NK-92 (cell line): ENCODE data around the gene TMEM181.
"Not testable (repeated sequence)": the region's sequence is repeated elsewhere in the genome, so short reads cannot be mapped to it uniquely, and the experiment has no call there.

ENCODE experiments used
- DNase-seq: peaks from one replicate; lab custom pipeline; 2025; ENCODE audit not compliant: unreplicated experiment; lab: John Stamatoyannopoulos, UW

The TMEM181 gene

DNA sequence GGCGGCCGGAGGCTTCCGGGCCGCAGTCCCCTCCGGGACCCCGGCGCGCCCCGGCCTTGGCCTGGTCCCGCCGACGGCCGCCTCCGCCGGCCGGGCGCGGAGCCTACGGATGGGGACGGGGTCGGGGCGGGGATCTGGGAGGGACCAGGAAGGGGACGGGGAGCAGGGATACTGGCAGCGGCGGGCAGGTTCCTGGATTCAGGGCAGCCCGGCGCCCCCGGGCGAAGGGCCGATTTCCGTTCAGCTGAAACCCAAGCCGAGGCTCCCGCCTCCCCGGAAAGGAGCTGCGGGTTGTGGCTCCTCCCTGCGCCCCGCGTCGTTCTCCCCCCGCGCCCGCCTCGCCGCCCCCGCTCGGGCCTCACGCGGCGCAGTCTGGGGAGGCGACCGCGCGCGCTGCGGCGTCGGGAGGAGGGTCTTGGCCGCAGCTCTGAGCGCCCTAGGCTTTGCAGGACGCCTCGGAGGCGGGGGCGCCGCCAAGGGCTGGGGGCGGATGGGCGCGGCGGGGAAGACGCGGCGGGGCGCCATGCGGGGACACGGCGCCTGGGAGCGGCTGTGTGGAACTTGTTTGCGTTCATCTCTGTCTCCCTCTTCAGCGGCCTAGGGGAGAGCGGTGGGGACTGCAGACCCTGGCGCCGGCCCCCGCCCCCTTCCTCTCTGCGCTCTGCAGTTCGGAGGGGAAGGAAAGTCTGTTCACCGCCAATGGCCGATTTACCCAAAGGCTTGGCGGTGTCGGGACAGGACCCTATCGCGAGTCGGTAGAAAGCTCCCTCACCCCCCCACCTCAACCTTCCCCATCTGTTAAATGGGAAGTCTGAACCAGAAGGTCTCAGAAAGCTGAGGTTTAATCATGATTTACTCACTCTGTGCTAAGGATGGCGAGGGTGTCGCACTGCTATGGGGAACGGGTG lies 22.7 kb upstream of the TMEM181 start:
- no peak for DNase-seq

DNA sequence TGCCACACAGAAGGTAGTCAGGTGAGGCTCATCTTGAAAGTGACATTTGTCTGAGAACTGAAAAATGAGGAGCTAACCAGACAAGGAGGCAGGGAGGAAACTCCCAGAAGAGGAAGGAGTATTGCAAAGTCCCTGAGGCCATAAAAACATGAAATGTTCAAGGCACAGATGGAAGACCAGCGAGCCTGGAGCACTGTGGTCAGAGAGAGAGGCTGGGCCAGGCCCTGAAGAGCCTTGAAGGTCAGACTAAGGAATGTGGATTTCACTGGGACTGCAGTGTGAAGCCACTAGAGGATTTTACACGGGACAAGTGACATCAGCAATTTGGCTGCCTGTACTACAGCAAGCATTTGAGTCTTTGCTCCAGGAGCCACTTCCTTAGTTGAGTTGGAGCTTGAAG lies 21.1 kb upstream of the TMEM181 start:
- DNase-seq: no peak

DNA sequence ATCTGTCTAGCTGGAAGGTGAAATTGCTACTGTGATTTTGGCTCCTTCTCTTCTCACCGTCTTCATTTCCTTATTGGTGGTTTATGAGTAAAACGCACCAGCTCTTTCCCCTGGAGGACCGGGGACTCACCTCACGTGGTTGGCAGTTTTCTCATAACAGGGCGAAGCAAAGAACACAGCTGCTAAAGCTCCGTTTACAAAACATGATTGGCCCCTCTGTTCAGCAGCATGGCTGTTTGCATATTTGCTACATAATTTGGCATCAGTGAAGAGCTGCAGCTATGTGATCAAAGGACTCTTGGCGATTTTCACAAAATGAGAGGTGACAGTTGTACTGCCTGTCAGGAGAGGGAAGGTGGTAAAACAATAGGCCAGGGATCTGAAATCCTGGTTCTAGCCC lies 20.5 kb upstream of the TMEM181 start:
- no peak for DNase-seq

DNA sequence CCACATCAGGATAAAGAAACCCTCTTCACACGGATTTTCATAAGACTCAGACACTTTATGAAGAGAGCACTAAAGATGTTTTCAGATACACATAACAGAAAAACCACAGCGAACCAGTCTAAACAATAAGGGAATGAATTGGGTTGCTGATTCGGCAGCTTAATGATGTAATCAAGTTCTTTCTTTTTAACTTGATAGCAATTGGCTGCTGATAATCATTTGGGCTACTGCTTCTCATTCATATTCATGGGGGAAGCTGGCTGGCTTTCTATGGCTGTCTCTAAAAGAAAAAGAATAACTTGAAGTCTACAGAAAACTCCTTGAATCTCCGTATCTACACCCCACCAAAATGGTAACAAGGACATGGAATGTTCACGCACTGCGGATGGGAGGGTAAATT lies 20.0 kb upstream of the TMEM181 start:
- no peak for DNase-seq

DNA sequence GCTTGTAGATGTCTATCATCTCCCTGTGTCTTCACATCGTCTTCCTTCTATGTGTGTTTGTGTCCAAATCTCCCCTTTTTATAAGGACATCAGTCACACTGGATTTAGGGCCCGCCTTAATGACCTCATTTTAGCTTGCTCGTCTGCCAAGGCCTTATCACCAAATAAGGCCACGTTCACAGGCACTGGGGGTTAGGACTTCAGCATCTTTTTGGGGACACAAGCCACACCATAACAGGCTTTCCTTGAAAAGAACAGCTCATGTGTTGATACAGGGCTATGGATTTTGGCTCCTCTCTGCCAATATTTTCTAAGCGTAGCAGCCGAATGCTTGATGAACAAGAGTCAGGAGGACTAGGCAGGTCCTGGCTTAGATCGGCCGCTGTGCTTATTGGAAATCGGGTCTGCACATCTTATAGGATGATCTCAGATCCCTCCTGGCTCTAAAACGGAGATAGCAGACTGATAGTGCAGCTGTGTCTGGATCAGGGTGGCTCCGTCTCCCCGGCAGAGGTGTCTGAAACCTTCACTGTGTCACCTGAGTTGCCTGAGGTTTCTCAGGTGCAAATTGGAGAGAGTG lies 16.2 kb upstream of the TMEM181 start:
- no peak for DNase-seq

DNA sequence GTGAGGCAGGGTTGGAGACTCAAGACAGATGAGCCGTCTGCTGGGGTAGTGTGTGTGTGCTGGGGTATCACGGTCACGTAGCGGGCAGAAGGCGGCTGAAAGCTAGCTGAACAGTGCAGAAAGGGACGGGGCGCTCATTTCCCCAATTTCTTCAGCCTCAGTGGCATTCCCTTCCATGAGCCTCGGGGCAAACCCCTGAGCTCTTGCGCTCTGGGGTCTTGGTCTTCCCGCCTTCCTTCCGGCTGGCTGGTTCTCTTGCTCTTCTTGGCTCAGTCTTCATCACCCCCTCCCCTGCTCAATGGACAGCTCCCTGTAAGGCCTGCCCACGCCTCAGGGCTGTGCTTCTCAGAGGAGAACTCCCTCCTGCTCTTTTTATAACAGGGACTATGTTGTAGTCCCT lies 15.5 kb upstream of the TMEM181 start:
- DNase-seq: no peak

DNA sequence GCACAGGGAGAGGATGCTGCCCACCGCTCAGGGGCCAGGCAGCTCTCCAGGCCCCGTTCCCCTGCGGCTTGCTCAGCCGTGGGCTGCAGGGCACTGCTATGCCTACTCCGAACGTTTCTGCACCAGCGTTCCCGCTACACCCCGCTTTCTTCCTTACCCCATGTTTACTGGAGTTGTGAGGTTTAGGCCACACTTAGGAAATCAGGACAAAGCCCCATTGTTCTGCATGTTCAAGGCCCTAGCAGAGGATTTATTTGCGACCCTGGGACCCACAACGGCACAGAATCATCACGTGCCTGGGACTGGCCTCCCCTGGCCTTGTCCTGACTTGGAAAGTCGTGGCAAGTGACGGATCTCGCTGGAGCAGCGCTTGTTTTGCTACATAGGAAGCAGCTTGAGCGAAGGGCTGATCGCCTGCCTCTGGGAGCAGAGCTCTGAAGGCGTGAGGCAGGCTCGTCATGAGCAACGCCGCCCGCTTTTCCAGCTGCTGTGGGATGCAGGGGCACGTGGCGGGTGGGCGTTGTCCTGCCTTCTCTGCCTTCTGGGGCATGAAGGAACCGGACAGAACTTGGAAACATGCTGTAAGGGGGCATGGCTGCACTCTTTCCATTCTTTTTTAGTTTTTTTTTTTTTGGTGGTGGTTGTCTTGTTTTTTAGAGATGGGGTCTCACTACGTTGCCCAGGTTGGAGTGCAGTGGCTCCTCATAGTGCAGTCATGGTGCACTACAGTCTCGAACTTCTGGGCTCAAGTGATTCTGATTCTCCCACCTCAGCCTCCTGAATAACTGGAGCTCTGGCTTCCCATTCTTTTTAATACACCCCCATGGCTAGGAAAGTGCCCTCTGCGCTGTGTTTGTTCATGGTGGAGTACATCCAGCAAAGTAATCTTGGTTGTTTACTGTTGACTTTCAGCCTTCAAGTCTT lies 14.6 kb upstream of the TMEM181 start:
- no peak for DNase-seq

DNA sequence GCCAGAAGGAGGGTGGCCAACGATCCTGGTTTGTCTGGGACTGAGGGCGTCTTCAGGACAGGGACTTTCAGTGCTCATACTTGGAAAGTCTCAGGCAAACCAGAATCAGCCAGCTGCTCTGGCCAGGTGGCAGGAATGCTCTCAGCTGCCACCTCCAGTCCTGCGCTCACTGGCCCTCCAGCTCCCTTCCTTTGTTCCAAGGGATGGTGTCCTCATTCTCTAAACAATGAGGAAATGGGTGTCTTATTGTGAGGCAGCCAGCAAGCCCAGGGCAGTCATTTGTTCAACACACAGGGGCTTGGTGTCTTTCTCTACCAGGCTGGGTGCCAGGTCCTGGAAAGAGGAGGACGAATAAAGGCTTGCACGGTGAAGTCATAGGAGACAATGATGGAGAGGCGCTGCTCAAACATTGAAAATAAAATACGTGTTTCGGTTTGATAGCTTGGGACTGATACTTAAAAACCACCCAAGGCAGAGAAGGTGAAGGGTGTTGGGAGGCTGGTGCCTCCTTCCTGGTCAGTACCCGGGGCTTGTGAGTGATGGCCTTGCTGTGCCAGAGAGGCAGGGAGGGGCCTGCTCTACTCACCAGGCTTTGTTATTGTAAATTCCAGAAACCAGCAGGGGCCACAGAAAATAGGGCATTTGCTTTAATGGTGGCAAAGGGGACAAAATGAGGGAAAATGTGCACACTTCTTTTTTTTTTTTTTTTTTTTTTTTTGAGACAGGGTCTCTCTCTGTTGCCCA lies 11.3 kb upstream of the TMEM181 start:
- no peak for DNase-seq

DNA sequence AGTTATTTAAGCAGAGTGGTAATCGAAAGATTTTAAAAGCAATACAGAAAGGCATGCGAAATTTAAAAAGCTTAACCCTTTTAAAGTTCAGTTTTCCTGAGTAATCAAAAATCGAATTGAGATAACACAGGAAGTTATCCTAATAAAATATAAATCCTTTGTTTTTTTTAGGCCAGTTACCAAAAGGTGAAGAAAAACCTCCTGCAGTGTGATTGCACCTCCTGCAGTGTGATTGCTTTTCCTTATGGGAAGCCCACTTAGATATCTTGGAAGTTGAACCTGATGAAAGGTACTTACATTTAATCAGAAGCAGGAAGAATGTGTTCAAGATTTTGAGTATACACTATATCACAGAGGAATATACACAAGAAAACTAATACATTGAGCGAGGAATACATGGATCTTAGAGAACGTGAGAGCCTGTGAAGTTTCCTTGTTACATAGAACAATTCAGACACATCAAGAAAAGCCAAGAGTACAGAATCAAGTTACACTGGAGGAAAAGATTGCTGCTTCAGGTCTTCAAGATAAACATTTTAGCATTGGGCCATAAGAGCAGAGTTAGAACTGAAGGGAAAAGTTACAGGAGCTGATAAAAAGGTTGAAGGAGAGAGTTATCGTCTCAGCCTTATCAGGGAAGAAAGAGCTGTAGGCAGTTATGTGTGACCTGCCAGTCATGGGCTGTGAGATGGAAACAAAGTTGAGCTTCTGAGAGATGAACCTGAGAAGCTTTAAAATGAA lies 7.7 kb upstream of the TMEM181 start:
- DNase-seq: no peak

DNA sequence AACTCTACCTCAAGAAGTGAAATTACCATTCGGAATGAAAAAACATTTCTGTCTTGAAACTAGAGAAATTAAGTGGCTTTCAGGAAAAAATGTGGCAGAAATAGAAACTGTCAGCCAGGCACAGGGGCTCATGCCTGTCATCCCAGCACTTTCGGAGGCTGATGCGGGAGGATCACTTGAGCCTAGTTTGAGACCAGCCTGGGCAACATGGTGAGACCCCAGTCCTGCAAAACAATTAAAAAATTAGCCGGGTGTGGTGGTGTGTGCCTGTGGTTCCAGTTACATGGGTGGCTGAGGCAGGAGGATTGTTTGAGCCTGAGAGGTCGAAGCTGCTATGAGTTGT lies 7.1 kb upstream of the TMEM181 start:
- no peak for DNase-seq

DNA sequence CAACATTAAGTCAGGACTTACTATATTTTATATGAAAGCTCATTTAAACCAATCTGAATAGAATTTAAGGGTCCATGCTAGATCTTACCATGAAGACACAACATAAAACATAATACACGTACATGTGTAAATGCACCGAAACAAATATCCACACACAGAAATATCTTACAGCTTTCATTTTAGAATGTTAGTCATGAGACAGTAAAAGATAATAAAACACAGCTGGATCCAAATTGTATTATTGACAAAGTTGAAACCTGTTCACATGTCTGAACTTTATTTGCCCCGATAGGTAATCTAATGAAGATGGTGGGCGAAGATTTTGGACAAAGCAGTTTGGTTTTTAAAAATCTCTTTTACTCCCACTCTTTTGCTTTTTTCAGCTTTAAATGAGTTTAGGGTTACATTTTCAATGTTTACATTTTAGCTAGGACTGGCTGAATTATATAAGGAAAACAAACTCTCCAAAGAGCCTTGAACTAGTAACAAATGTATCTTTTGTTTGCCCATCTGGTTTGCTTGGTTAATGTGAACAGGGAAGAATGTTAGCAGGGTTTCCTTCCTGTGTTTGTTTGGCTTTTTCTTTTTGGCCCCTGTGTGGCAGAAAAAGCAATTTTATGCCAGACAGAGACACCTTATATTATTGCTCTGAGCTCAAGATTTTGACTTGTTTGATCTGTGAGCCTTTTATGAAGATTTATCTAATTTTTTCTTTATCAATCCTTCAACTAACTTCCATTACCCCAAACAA lies 5.1 kb upstream of the TMEM181 start:
- no peak for DNase-seq

DNA sequence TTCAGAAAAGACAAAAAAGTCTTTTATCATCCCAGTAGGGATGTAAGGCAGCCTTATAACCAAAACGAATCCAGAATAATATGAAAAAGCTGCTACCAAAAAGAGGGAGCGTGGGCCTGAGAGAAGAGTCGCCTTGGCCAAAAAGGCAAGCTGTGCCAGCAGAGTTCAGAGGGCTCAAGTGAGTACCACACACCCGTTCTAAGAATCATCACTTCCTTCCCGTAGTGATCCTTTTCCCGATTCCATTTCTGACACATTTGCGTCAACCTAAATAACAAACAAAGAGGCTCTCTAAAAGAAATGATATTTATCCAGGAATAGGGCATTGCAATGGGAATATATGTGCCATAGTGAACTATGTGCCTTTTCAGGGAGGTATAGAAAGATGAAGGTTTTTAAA lies 3.8 kb upstream of the TMEM181 start:
- DNase-seq: no peak

DNA sequence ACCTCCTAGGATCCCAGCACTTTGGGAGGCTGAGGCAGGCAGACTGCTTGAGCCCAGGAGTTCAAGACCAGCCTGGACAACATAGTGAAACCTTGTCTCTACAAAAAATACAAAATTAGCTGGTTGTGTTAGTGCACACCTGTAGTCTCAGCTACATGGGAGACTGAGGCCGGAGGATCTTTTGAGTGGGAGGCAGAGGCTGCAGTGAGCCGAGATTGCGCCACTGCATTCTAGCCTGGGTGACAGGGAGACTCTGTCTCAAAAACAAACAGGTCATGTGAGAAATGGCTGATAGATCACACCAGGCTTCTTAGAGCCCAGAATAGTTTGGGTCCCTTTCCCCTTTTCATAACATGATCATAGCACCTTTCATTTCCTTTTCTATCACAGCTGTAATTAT lies 2.8 kb upstream of the TMEM181 start:
- not testable (repeated sequence) for DNase-seq

DNA sequence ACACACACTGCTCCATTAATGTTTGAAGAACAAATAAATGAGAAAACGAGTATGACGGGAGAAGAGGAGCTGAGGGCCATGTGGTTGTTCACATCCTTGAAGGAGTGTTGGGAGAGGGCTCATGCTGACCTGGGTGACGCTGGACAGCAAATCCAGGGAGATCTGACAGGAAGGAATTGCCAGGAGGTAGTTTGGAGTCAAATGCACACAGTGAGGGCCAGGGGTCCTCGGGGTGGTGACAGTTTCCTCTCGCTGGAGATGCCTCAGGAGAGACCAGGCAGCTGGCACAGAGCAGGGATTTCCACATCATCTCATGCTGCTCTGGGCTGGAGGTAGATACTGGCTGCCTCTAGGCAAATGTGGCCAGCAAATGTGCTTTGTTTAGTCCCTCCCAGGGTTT lies 2.0 kb upstream of the TMEM181 start:
- DNase-seq: no peak

DNA sequence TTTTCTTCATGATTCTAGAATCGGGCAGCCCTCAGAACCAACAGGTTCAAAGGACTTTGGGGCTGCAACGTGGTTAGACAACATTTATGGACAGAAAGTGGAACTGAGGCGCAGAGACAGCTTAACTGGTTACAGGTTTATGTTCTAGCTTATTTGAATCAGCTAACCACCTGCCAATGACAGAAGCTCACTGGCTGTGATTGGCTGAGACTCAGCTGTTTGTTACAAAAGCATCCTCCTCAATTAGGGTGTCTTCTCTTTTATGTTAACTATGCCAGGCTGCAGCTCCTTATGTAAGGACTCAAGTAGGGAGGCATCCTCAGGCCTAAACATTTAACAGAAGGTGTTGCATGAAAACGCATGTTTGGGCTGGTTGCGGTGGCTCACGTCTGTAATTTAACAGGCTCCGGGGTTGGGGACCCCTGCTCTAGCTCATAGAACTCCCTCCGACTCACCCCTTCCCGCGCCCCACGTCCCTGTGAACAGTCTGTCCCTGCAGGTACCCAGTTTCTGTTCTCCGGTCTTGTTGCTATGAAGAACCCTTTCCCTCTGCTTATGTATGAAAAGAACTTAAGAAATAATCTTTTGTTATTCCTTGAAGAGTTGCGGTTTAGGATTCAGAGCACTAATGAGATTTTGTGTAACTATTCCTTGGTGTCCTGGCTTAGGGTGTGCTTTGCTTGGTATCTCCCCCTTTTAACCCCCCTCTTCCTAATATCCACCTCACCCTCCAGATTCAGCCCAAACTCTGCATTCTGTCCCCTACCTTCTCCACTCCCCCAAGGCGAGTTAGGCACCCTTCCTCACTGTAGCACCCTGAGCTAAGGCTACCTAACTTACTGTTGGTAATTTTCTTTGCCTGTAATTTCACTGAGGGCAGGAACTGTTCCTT lies 1.2 kb upstream of the TMEM181 start:
- no peak for DNase-seq

DNA sequence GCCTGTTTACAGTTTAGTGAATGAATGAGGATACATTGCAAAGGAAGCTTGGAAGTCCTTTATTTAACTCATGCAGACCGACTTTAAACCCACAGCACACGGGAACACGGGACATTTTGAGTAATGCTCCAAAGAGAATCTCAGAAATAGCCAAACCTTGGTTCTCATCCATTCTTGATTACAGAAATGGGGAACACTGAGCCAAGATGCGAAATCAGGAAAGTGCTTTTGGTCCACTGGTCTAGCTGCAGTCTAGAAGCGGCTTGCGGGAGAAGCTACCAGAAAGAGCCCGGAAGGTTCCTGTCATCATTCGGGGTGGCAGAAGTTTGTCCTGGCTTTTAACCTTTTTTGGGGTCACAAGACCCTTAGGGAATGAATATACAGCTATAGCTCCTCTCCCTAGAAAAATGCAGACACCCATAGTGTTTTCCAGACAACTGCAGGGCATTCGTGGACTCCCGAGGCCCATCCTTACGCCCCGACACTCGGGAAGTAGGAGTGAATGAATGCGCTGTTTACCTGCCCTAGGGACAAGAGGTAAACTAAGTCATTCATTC lies 475 bp upstream of the TMEM181 start:
- no peak for DNase-seq

DNA sequence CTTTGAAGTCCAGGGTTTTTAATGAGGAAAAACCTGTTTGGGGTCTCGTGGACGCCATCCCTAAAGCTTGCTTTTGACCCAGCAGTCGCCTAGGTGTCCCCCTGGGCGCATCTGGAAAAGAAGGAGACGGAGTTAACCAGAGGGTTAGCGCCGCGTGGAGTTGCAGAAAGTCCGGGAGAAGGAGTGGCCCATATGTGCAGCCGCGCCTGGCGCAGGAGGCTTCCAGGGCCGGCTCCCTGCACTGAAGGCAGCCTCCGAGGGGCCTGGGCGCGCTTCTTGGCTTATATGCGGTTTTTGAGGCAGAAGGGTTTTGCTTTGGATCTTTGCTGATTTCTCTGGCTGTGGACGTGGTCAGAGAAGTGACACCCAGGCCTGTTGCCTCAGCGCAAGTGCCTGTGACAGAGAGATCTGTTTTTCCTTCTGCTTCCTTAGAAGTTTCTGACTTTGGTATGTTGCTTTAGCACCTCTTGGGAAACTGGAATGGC lies 987 bp downstream of the TMEM181 start:
- no peak for DNase-seq

DNA sequence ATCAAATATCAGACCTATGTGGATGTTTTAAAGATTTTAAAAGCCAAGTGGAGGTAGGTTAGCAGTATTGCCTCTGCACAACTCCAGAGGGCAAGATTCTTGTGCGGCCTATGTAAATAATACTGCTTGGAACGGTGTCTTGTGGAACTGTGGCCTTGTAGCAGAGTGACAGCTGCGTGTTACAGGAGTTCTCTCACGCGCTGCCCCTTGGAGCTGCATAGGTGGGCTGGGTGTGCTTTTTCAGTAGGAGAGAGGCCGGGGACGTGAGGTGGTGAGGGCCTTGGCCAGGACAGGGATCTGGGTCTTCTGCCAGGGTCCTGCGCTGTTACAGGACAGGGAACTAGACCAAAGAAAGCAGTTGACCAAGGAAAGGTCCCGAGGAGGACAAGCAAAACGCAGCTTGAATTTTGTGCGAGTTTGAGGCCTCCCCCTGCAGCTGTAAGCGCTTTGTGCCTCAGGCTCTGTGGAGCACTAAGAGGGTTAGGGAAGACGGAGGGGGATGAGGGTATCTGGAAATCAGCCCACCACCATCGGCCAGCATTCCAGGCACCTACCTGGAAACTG lies 1.5 kb downstream of the TMEM181 start:
- DNase-seq: no peak
